Nephron progenitor cell (in vitro differentiated cells): Measurements from ENCODE around the gene CEP41.

Experiments
- DNase-seq: peaks from one replicate; pipeline ENCODE4 v3.0.0; 2021
- H3K27ac Mint-ChIP-seq: 2 replicates; pipeline ENCODE4 v1.8.0; 2021; ENCODE audit warnings: mild to moderate bottlenecking, moderate library complexity, mixed read lengths
- H3K27me3 Mint-ChIP-seq: 2 replicates; pipeline ENCODE4 v1.8.0; 2021; ENCODE audit warnings: mild to moderate bottlenecking, low read depth, mixed read lengths; ENCODE audit not compliant: poor library complexity
- H3K36me3 Mint-ChIP-seq: 2 replicates; pipeline ENCODE4 v1.8.0; 2021; ENCODE audit warnings: low read depth, mixed read lengths
- H3K4me1 Mint-ChIP-seq: 2 replicates; pipeline ENCODE4 v1.8.0; 2021; ENCODE audit warnings: mixed read lengths
- H3K4me3 Mint-ChIP-seq: 2 replicates; pipeline ENCODE4 v1.8.0; 2021; ENCODE audit warnings: mild to moderate bottlenecking, moderate library complexity, mixed read lengths
- H3K9me3 Mint-ChIP-seq: 2 replicates; pipeline ENCODE4 v1.8.0; 2021; ENCODE audit warnings: mild to moderate bottlenecking, moderate library complexity, mixed read lengths
- TF ChIP-seq, protein P1 (sequence below): fragments of 200-600 bp; sonication (generic); IDR thresholded peaks from 2 replicates; pipeline ENCODE4 v1.5.0; 2021; ENCODE audit warnings: antibody characterized with exemption

Gene CEP41

DNA sequence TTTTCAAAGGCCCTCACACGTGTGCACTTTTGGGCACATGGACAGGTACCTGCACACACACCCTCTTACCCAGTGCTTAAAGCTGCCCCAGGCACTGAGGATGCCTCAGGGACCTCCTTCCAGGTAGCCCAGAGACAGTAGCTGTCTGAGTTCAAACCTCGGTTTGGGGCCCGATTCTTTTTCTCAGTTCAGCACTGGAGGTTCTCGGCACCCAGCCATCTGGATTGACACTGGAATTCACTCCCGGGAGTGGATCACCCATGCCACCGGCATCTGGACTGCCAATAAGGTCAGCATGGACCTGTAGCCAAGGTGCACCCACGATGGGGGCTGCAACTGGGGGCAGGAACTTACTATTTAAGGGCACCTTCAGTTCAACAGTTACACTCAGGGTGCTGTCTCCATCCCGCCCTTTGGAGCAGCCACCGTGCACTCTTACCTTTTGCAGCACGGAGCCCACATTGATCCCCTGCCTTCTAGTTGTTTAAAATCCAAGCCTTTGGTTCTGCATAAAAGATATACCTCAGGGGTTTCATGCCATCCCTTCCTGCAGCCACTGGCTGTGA, 78.5 kb downstream of the CEP41 start:
- Mint-ChIP-seq H3K27ac (no peak overlapping the region), H3K27me3 (no peaks in the 10 kb centered on the region), H3K4me1 (peaks cover 53% of the 10 kb centered on the region), H3K4me3 (no peak overlapping the region), H3K36me3 (peaks cover 17% of the 10 kb centered on the region), H3K9me3 (peaks cover 34% of the 10 kb centered on the region)
- TF ChIP-seq, protein P1, sequence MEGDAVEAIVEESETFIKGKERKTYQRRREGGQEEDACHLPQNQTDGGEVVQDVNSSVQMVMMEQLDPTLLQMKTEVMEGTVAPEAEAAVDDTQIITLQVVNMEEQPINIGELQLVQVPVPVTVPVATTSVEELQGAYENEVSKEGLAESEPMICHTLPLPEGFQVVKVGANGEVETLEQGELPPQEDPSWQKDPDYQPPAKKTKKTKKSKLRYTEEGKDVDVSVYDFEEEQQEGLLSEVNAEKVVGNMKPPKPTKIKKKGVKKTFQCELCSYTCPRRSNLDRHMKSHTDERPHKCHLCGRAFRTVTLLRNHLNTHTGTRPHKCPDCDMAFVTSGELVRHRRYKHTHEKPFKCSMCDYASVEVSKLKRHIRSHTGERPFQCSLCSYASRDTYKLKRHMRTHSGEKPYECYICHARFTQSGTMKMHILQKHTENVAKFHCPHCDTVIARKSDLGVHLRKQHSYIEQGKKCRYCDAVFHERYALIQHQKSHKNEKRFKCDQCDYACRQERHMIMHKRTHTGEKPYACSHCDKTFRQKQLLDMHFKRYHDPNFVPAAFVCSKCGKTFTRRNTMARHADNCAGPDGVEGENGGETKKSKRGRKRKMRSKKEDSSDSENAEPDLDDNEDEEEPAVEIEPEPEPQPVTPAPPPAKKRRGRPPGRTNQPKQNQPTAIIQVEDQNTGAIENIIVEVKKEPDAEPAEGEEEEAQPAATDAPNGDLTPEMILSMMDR = no peak
- DNase-seq = no peak

DNA sequence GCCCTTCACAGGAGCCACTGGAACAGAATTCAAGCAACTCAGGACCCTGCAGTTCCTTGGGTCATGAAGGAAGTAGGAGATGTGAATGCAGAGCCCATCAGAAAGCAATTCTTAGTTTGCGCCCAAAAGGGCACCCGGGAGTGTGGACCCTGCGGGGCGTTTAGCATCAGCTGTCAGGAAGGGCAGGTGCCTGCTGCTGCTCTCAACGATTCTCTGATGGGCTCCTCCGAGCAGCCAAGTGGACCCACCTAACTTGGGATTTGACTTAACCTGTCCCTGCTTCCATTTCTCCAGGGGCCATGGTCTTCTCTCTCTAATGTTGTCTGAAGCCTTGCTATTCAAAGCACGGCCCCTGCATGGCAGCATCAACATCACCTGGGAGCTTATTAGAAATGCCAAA, 79.1 kb downstream of the CEP41 start:
- TF ChIP-seq, protein P1 = no peak
- DNase-seq = no peak
- H3K36me3 Mint-ChIP-seq = peaks cover 17% of the 10 kb centered on the region
- no peak overlapping the region for H3K4me3 Mint-ChIP-seq
- H3K27me3 Mint-ChIP-seq = no peaks in the 10 kb centered on the region
- H3K9me3 Mint-ChIP-seq = peaks cover 34% of the 10 kb centered on the region
- H3K4me1 Mint-ChIP-seq = peaks cover 53% of the 10 kb centered on the region
- no peak overlapping the region for H3K27ac Mint-ChIP-seq

DNA sequence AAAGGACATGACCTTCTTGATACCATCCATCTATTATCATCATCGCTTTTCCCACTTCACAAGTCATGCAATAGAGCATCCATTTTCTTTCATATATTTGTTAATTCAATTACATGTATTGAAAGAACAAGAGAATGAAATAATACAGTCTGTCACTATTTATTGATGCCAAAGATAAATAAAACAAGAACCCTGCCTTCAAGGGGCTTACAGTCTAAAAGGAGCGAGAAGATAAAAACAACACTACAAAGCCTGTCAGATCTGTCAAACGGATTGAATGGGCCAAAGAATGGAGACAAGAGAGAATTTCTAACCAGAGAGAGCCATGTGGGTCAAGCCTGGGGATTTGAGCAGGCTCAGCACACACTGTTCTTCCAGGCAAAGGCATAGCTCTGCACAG, 80.3 kb downstream of the CEP41 start:
- TF ChIP-seq, protein P1 = no peak

DNA sequence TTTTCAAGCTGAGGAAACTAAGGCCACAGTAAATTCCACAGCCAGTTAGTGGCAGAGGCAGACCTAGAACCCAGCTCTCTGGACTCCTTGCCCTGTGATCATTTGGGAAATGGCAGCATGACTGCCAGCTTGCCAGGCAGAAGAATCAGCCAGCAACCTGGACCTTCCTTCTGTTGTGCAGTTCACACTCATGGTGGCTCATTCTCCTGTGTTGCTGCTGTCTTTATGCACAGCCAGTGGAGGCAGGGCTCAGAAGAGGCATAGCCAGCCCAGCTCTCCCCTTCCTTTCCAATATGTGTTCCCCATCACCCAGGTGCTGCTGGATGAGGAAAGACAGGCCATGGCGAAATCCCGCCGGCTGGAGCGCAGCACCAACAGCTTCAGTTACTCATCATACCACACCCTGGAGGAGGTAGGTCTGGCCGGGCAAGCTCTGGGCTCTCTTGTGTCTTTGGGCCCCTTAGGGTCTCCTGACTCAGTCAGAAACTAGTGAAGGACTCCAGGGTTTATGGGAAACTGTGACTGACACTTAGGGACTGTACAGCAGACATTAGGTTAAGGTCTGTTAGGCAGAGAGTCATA, 81.4 kb downstream of the CEP41 start:
- H3K4me3 Mint-ChIP-seq = no peak overlapping the region
- H3K4me1 Mint-ChIP-seq = peaks cover 53% of the 10 kb centered on the region
- no peak for DNase-seq
- peaks cover 17% of the 10 kb centered on the region for H3K36me3 Mint-ChIP-seq
- peaks cover 34% of the 10 kb centered on the region for H3K9me3 Mint-ChIP-seq
- TF ChIP-seq, protein P1 = no peak
- no peak overlapping the region for H3K27ac Mint-ChIP-seq
- H3K27me3 Mint-ChIP-seq = no peaks in the 10 kb centered on the region

More for the DNA sequence above, 80.3 kb downstream of the CEP41 start:
- Mint-ChIP-seq H3K27me3 (no peaks in the 10 kb centered on the region), H3K9me3 (peaks cover 34% of the 10 kb centered on the region), H3K27ac (no peak overlapping the region), H3K4me1 (peaks cover 53% of the 10 kb centered on the region), H3K4me3 (no peak overlapping the region), H3K36me3 (peaks cover 17% of the 10 kb centered on the region)
- DNase-seq = no peak

DNA sequence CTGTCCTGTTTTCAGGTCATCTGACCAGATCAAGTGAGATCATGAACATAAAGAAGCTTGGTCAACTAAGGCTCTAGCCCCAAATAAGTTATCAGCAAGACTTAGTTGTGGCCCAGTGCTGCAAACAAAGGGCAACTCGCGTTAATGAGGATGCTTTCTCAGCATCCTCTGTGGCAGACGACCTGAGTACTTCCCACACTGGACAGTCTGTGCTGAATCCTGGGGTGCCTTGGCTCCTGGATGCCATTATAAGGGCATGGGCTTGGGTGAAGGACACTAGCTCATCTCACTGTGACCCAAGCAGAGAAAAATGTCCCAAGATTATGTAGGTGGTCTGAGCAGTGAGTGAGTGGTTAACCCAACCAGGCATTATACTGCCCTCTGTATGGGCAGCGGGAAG, 82.3 kb downstream of the CEP41 start:
- Mint-ChIP-seq H3K4me1 (peaks cover 59% of the 10 kb centered on the region), H3K36me3 (peaks cover 17% of the 10 kb centered on the region), H3K27ac (peak overlapping the region; percentile 48), H3K9me3 (peaks cover 34% of the 10 kb centered on the region), H3K27me3 (no peaks in the 10 kb centered on the region), H3K4me3 (no peak overlapping the region)
- DNase-seq = no peak
- TF ChIP-seq, protein P1 = no peak
